Gastroesophageal sphincter (tissue), 3 donors: ENCODE data around the gene CACNA1F.

Experiments used
- CTCF ChIP-seq, 4 experiments: fragments of 200-600 bp in 2 of 4; fragments of 450-650 bp in 2 of 4; sonication (generic) in 1 of 4; IDR thresholded peaks; one replicate each; pipeline ENCODE4 v1.5.1; 2017 to 2019; ENCODE audit warnings: antibody characterized with exemption in 4 of 4, mild to moderate bottlenecking in 2 of 4, moderate library complexity in 2 of 4
- POLR2A ChIP-seq, 2 donors: fragments of 450-650 bp; IDR thresholded peaks; one replicate each; pipeline ENCODE4 v1.6.1; 2017; ENCODE audit warnings: antibody characterized with exemption in 2 of 2, mild to moderate bottlenecking in 2 of 2, moderate library complexity in 1 of 2
- POLR2AphosphoS5 ChIP-seq: sonication (generic); formaldehyde crosslinking; IDR thresholded peaks from one replicate; pipeline ENCODE4 v1.6.1; 2017; ENCODE audit warnings: antibody characterized with exemption

- TF ChIP-seq POLR2A (IDR thresholded peaks at IDR 0.05) = no peak
- no peak for TF ChIP-seq CTCF (IDR thresholded peaks at IDR 0.05)
- TF ChIP-seq POLR2AphosphoS5 = no peak
Observed at GRCh38 chrX:49189606-49190005, 43.5 kb downstream of the CACNA1F start.
